Fibroblast of peridontal ligament (primary cell): ENCODE data around the gene LPP.

Experiments
- DNase-seq: peaks from one replicate; pipeline ENCODE4 v3.0.0-alpha.2; 2010; ENCODE audit errors: extremely low read depth

LPP gene

GRCh38 chr3:188473045-188473444 is 319.1 kb downstream of the LPP start:
- DNase-seq = no peak

- no peak for DNase-seq
Observed at GRCh38 chr3:188473591-188474288, 319.8 kb downstream of the LPP start.

GRCh38 chr3:188476935-188477334 is 323.0 kb downstream of the LPP start:
- DNase-seq = no peak

GRCh38 chr3:188480011-188480410 is 326.1 kb downstream of the LPP start:
- DNase-seq = no peak

GRCh38 chr3:188482929-188483328 is 329.0 kb downstream of the LPP start:
- DNase-seq = no peak

GRCh38 chr3:188486126-188486525 is 332.2 kb downstream of the LPP start:
- peak; percentile 71 for DNase-seq

GRCh38 chr3:188486952-188487351 is 333.0 kb downstream of the LPP start:
- no peak for DNase-seq

- no peak for DNase-seq
Observed at GRCh38 chr3:188487652-188488051, 333.7 kb downstream of the LPP start.

GRCh38 chr3:188488801-188489200 is 334.8 kb downstream of the LPP start:
- no peak for DNase-seq

GRCh38 chr3:188489639-188490405 is 335.9 kb downstream of the LPP start:
- DNase-seq = peak; percentile 74

GRCh38 chr3:188490416-188490815 is 336.5 kb downstream of the LPP start:
- DNase-seq = no peak

- DNase-seq = peak; percentile 67
Observed at GRCh38 chr3:188491276-188491687, 337.3 kb downstream of the LPP start.

GRCh38 chr3:188496390-188496789 is 342.4 kb downstream of the LPP start:
- DNase-seq = no peak

- peak; percentile 26 for DNase-seq
Observed at GRCh38 chr3:188497021-188497420, 343.1 kb downstream of the LPP start.

GRCh38 chr3:188503647-188504046 is 349.7 kb downstream of the LPP start:
- DNase-seq = no peak

GRCh38 chr3:188505151-188505550 is 351.2 kb downstream of the LPP start:
- DNase-seq = no peak

- DNase-seq = no peak
Observed at GRCh38 chr3:188505911-188506310, 352.0 kb downstream of the LPP start.

GRCh38 chr3:188506446-188506845 is 352.5 kb downstream of the LPP start:
- DNase-seq = no peak

- peak; percentile 98 for DNase-seq
Observed at GRCh38 chr3:188507244-188507720, 353.3 kb downstream of the LPP start.

GRCh38 chr3:188508454-188508853 is 354.5 kb downstream of the LPP start:
- no peak for DNase-seq

- no peak for DNase-seq
Observed at GRCh38 chr3:188509316-188509715, 355.4 kb downstream of the LPP start.

- DNase-seq = peak; percentile 85
Observed at GRCh38 chr3:188510366-188510765, 356.4 kb downstream of the LPP start.

- no peak for DNase-seq
Observed at GRCh38 chr3:188513662-188514328, 359.8 kb downstream of the LPP start.
